ENCODE results near the gene RAI14.

RAI14 gene

DNA sequence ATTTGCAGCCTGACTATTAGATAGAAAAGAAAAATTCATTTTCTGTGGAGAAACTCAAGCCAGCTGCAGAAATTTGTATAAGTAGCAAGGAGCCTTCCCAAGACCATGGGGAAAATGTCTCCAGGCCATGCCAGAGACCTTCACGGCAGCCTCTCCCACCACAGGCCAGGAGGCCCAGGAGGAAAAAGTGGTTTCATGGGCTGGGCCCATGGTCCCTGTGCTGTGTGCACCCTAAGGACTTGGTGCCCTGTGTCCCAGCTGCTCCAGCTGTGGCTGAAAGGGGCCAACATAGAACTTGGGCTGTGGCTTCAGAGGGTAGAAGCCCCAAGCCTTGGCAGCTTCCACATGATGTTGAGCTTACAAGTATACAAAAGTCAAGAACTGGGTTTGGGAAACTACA lies 109.5 kb downstream of the RAI14 start:
- no peak for DNase-seq
- no peak overlapping the region for H3K4me3 ChIP-seq (ENCODE audit: low read depth, low read length)
- H3K36me3 ChIP-seq: no peaks in the 10 kb centered on the region; the same call in none of the 2 replicates
- no peaks in the 10 kb centered on the region for H3K9me3 ChIP-seq (ENCODE audit: severe bottlenecking)
- TF ChIP-seq, protein P1, sequence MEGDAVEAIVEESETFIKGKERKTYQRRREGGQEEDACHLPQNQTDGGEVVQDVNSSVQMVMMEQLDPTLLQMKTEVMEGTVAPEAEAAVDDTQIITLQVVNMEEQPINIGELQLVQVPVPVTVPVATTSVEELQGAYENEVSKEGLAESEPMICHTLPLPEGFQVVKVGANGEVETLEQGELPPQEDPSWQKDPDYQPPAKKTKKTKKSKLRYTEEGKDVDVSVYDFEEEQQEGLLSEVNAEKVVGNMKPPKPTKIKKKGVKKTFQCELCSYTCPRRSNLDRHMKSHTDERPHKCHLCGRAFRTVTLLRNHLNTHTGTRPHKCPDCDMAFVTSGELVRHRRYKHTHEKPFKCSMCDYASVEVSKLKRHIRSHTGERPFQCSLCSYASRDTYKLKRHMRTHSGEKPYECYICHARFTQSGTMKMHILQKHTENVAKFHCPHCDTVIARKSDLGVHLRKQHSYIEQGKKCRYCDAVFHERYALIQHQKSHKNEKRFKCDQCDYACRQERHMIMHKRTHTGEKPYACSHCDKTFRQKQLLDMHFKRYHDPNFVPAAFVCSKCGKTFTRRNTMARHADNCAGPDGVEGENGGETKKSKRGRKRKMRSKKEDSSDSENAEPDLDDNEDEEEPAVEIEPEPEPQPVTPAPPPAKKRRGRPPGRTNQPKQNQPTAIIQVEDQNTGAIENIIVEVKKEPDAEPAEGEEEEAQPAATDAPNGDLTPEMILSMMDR (IDR thresholded peaks at IDR 0.05; ENCODE audit: low read depth, low read length): no peak
- H3K27ac ChIP-seq: no peak overlapping the region
- H3K27me3 ChIP-seq (ENCODE audit: insufficient read depth, low read depth, severe bottlenecking): no peaks in the 10 kb centered on the region

DNA sequence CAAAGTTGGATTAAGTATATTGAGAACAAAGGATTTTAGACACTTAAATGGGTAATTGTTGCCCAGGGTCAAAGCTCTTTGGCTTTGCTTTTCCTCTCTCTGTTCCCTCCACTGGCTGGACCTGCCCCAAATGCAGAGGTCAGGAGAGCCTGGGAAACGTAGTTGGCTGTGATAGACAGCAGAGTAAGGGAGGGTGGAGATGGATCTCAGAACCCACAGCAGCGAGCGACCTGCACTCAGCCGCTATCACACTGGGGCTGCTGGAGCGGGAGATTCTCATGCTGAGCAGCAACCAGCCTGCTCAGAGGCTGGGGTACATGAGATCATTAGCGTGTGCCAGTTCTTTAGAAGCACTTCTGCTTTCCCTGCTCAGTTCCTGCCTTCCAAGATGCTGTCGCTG lies 111.1 kb downstream of the RAI14 start:
- no peaks in the 10 kb centered on the region for H3K9me3 ChIP-seq (ENCODE audit: severe bottlenecking)
- no peak overlapping the region for H3K4me3 ChIP-seq (ENCODE audit: low read depth, low read length)
- no peak overlapping the region for H3K27ac ChIP-seq
- no peak for DNase-seq
- TF ChIP-seq, protein P1 (IDR thresholded peaks at IDR 0.05; ENCODE audit: low read depth, low read length): no peak
- no peaks in the 10 kb centered on the region; the same call in 1 of the 2 replicates for H3K36me3 ChIP-seq
- no peaks in the 10 kb centered on the region for H3K27me3 ChIP-seq (ENCODE audit: insufficient read depth, low read depth, severe bottlenecking)

DNA sequence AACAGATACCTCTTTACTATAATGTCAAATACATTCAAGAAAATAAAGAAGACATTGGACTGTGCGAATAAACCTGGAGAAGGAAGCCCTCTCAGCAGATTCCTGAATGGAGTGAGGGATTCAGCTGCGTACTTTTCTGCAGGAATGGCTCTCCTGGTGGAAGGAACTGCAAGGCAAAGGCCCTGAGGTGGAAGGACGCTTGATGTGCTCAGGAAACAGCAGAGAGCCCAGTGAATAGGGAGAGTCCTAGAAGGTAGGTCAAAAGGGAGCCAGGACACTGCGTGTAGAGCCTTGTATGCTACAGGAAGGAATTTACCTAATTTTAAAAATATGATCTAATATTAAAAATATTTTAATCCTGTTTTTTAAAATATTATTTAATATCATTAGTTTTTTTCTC lies 114.4 kb downstream of the RAI14 start:
- no peaks in the 10 kb centered on the region for H3K9me3 ChIP-seq (ENCODE audit: severe bottlenecking)
- TF ChIP-seq, protein P1 (IDR thresholded peaks at IDR 0.05; ENCODE audit: low read depth, low read length): no peak
- DNase-seq: no peak
- no peak overlapping the region for H3K27ac ChIP-seq
- no peak overlapping the region for H3K4me3 ChIP-seq (ENCODE audit: low read depth, low read length)
- H3K27me3 ChIP-seq (ENCODE audit: insufficient read depth, low read depth, severe bottlenecking): no peaks in the 10 kb centered on the region
- no peaks in the 10 kb centered on the region; the same call in 1 of the 2 replicates for H3K36me3 ChIP-seq

DNA sequence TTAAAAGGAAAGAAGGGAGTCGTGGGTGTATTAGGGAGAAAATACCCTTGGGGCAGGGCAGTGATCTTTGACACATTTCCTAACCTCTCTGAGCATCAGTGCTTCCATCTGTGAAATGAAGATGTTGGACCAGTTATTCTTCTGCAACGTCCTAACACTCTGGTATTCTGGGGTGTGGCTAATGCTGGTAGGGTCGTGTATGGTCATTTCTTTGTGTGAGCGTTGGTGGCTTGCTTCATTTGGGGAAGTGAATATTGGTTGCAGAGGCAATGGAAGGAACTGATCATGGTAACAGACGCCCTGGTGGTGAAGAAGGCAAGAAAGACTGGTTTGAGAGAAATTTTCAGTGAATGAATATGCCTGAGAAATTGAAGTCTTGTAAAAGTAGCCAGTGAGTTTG lies 114.9 kb downstream of the RAI14 start:
- Histone ChIP-seq H3K27ac (no peak overlapping the region), H3K27me3 (ENCODE audit: insufficient read depth, low read depth, severe bottlenecking) (no peaks in the 10 kb centered on the region), H3K9me3 (ENCODE audit: severe bottlenecking) (no peaks in the 10 kb centered on the region), H3K36me3 (no peaks in the 10 kb centered on the region; the same call in 1 of the 2 replicates), H3K4me3 (ENCODE audit: low read depth, low read length) (no peak overlapping the region)
- TF ChIP-seq, protein P1 (IDR thresholded peaks at IDR 0.05; ENCODE audit: low read depth, low read length): no peak
- no peak for DNase-seq

DNA sequence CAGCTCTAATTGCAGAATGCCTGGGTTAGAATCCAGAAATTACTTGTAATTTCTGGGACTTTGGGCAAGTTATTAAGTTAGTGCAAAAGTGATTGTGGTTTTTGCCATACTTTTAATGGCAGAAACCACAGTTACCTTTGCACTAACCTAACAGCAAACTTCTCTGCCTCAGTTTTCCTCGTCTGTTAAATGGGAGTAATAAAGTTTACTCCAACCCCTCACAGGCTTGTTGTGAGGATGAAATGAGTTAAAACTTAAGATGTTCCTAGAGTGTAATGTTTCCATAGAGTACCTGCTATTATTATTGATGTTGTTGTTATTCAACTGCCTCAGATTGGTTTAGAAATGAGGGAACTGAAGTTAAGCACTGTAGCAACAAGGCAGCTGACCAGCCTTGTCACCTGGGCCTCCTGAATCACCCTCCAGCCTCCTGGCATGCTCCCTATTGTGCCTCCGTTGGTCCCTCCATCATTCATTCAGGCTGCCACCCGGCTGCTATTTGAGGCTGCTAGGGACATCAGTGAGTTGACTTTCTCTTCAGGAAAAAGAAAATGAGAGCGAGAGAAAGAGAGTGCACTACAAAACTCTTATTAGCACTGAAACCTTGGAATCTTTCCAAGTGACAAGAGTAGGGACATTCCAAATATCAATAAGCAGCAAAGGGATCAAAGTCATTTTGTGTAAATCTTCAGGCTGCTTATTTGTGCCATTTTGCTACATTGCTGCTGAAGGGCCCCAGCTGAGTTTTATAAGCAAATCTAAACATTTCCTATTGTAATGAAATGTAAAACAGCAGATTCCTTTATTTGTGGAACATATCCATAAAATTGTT lies 116.4 kb downstream of the RAI14 start:
- Histone ChIP-seq H3K27ac (no peak overlapping the region), H3K9me3 (ENCODE audit: severe bottlenecking) (no peaks in the 10 kb centered on the region), H3K27me3 (ENCODE audit: insufficient read depth, low read depth, severe bottlenecking) (no peaks in the 10 kb centered on the region), H3K36me3 (no peaks in the 10 kb centered on the region), H3K4me3 (ENCODE audit: low read depth, low read length) (no peak overlapping the region)
- no peak for DNase-seq
- TF ChIP-seq, protein P1 (IDR thresholded peaks at IDR 0.05; ENCODE audit: low read depth, low read length): no peak

Measured in WERI-Rb-1 (cell line).